Head of caudate nucleus (tissue), 42 donors: ENCODE measurements around the gene PDE4D.

Experiments
- DNase-seq, 42 donors: peaks; one replicate each; pipeline versions ENCODE4 v3.0.0 to v3.0.0-alpha.2; 2020 to 2021; ENCODE audit warnings: mixed read lengths in 7 of 42
- intact Hi-C: fragments of 100-400 bp; cut with DNase I; formaldehyde crosslinking; loops from one replicate; pipeline ENCODE4 v1.15.0; 2022

The PDE4D gene

DNA sequence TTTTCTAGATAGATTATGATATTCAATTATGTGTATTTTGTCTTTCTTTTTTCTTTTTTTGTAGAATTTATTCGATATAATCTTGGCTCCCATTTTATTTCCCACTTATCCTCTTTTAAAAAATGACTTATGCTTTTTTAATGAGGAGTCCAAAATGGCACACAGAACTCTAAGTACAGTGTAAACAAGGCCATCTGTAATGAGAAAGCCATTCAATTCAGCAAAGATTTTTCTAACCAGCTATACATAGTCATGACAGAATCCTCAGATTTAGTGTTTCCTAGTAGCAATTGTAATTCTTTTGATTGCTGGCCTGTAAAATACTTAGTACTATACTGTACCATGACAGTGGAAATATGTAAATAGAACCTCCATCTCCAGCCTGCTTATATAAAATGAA is 659.3 kb downstream of the PDE4D start:
- no peak for DNase-seq
- intact Hi-C loops, result no loop called here

- DNase-seq, result no peak
- intact Hi-C loops, result no loop called here
These were observed 662.1 kb downstream of the PDE4D start for GRCh38 chr5:59231221-59231931.

GRCh38 chr5:59222687-59223511 is 670.6 kb downstream of the PDE4D start:
- no peak for DNase-seq
- intact Hi-C loops, result no loop called here

DNA sequence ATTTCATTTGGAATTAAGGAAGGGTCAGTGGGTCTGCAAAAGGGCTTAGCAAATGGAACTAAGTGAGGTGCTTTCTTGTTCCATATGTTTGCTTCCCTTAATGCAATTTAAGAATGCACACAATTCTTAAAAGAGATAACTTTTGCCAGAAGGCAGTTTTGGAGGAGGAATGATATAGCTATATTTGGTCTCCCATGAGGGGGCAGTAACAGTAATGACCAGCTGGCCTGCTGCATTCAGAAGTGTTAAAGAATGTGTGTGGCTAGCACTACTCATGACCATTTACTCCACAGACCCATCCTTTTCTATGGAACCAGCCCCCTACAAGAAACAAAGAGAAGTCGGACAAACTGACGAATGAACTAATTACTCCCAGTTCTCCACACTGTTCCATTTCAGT is 671.8 kb downstream of the PDE4D start:
- intact Hi-C loops, result no loop called here
- no peak for DNase-seq

GRCh38 chr5:59218424-59219045 is 675.0 kb downstream of the PDE4D start:
- intact Hi-C loops, result no loop called here
- DNase-seq, result no peak

DNA sequence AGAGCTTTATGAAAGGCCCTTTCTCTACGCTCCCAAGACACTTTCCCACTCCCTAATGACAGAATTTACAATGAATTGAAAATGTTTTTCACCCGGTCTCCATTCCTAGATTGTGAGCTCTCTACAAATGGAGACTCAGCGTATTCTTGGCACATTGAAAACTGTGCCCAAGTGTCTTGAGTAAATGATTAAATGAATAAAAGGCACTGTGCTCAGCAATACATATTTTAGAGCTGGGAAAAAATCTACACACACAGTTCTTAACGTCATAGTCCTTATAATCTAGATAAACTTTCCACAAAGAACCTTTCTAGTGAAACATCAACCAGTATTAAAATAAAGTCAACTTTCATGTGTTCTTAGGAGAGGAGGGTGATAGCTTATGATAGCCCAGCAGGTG is 676.7 kb downstream of the PDE4D start:
- no peak for DNase-seq
- intact Hi-C loops, result no loop called here

- intact Hi-C loops, result no loop called here
- no peak for DNase-seq
These were observed 680.9 kb downstream of the PDE4D start for GRCh38 chr5:59212596-59212995.

- intact Hi-C loops, result no loop called here
- no peak for DNase-seq
These were observed 683.7 kb downstream of the PDE4D start for GRCh38 chr5:59209758-59210359.

DNA sequence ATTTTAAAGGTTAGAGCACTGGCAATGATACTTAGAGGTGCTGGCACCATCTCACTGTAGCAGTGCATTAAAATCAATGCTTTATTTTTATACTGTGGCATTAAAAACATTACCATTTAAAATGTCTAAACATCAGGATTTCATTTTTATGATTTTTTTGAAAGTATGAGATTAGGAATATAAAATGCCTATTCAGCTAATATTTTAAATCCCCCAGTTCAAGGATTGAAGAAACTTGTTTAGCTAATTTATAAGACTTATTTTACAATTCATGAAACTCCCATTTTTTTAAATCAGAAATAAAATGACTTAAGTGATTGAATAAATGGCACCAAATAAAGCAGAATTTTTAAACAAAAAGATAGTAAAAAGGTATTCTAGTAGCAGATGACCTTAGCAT is 685.1 kb downstream of the PDE4D start:
- DNase-seq, result no peak
- intact Hi-C loops, result no loop called here

GRCh38 chr5:59207401-59207800 is 686.1 kb downstream of the PDE4D start:
- intact Hi-C loops, result no loop called here
- no peak for DNase-seq

DNA sequence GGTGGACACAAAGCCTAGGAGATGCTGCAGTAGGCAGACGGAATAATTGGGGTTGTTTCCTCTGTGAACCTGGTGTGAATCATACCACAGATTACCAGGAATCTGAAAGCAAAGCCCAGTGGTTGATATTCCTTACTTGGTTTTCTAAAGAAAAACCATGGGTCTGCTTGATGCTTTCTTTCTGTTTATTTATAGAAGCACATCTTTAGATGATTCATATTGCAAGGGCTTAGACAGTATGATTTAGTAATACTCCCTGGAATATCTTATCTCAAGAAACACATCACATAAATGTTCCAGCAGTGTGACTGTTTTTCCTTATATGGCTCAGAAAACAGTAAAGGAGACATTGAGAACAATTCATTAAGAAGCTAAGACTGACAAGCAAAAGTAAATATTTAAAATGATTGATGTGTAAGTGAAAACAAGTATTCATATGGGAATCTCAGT is 687.4 kb downstream of the PDE4D start:
- intact Hi-C loops, result no loop called here
- DNase-seq, result no peak

DNA sequence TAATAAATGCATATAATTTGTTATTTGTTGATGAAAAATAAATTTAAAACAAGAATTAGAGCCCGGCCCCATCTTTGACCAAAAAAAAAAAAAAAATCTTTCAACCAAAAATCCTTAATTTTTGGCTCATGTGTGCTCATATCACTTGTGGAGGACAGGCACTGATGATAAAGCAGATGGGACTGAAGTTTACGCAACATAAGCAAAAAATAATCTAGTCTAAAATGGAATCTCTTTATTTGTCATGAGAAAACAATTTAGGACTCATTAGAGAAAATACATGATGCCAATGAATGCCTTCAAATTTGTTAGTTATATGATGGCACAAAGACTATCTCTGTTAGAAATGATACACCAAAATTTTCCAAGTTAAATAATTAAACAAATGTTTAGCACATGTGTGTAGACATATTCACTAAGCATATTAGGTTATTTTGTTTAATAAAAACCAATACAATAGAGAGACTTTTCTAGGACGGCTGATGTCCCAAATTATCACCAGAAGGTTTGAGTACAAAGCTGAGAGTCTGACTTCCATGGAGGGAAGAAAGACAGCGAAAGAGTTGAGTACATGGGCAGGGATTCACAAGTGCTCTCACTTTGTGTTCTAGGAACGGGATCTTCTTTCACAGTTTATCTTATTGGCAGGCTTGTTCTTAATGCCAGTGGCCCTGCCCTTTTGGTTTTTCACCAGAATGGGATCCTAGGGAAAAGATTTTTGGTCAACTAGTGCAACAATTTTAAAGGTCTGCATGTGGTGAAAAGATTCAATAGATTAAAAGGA is 689.2 kb downstream of the PDE4D start:
- DNase-seq, result no peak
- intact Hi-C loops, result no loop called here

GRCh38 chr5:59199868-59200267 is 693.7 kb downstream of the PDE4D start:
- intact Hi-C loops, result no loop called here
- no peak for DNase-seq

DNA sequence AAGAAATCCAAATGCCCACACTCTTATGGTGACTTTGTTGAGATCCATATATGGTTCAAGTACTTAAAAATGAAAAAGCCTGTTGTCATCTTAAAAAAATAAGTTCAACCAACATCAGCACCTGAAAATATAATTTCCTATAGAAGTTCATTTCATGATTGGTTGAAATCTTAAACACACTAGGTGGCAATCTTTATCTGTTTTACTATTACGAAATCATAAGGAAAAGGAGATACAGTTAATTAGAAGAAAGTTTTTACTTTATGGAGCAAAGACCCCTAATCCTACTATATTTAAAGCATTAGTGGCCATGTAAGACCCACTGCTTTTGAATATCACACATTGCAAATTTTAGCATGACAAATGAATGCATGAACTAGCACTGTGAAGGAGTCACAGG is 694.7 kb downstream of the PDE4D start:
- intact Hi-C loops, result no loop called here
- no peak for DNase-seq

DNA sequence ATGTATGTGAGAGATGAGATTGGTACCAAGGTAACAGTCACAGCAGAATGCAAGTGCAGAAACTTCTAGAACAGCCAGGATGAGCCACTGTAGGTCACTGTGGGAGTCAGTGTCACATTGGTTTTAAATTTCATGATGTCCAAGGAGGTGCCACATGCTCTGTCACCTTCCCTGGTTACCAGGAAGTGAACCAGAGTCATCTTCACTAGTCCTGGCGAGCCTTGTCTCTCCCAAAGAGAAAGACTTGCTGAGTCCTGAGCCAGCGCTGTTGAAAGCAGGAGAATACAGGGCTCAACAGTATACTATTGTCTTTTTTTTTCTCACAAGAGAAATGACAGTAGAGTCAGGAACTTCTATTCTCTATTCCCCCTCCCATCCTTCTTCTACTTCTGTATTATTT is 695.2 kb downstream of the PDE4D start:
- intact Hi-C loops, result no loop called here
- DNase-seq, result no peak

DNA sequence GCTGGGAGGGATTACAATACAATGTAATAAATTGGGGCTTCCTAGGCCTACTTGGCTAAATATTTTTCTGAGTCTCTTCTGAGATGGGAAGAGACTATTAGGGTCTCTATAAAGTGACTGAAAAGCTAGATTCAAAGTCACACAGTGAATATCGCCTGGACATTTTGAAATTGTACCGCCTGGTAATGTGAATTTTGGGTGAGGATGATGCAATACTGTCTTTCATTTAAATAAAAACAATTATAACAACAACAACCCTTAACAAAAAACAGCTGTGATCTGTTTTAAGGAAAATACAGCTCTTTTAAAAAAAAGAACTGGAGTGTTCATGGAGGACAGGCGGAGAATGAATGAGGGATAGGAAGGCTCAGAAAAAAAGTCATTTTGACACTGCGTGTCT is 695.6 kb downstream of the PDE4D start:
- no peak for DNase-seq
- intact Hi-C loops, result no loop called here

GRCh38 chr5:59193616-59194319 is 699.8 kb downstream of the PDE4D start:
- no peak for DNase-seq
- intact Hi-C loops, result loop anchor here (5.0 kb wide), 1 partner anchor 184 kb away; no protein-coding TSS in a partner anchor

- intact Hi-C loops, result loop anchor here (5.0 kb wide), 1 partner anchor 187 kb away; no protein-coding TSS in a partner anchor
- no peak for DNase-seq
These were observed 702.8 kb downstream of the PDE4D start for GRCh38 chr5:59190746-59191145.
